GM21381 (cell line): ENCODE data around the gene LRP4.
A peak's percentile ranks its signal among the peaks of the same experiment; 100 is the strongest.
"Not testable (repeated sequence)": the region's sequence is repeated elsewhere in the genome, so short reads cannot be mapped to it uniquely, and the experiment has no call there.

Source experiments
- ATAC-seq: cut with Tn5 transposase; IDR thresholded peaks from one replicate; pipeline ENCODE4 v1.9.1; 2021; ENCODE audit warnings: mild to moderate bottlenecking, moderate library complexity; ENCODE audit not compliant: unreplicated experiment

The LRP4 gene, protein sequence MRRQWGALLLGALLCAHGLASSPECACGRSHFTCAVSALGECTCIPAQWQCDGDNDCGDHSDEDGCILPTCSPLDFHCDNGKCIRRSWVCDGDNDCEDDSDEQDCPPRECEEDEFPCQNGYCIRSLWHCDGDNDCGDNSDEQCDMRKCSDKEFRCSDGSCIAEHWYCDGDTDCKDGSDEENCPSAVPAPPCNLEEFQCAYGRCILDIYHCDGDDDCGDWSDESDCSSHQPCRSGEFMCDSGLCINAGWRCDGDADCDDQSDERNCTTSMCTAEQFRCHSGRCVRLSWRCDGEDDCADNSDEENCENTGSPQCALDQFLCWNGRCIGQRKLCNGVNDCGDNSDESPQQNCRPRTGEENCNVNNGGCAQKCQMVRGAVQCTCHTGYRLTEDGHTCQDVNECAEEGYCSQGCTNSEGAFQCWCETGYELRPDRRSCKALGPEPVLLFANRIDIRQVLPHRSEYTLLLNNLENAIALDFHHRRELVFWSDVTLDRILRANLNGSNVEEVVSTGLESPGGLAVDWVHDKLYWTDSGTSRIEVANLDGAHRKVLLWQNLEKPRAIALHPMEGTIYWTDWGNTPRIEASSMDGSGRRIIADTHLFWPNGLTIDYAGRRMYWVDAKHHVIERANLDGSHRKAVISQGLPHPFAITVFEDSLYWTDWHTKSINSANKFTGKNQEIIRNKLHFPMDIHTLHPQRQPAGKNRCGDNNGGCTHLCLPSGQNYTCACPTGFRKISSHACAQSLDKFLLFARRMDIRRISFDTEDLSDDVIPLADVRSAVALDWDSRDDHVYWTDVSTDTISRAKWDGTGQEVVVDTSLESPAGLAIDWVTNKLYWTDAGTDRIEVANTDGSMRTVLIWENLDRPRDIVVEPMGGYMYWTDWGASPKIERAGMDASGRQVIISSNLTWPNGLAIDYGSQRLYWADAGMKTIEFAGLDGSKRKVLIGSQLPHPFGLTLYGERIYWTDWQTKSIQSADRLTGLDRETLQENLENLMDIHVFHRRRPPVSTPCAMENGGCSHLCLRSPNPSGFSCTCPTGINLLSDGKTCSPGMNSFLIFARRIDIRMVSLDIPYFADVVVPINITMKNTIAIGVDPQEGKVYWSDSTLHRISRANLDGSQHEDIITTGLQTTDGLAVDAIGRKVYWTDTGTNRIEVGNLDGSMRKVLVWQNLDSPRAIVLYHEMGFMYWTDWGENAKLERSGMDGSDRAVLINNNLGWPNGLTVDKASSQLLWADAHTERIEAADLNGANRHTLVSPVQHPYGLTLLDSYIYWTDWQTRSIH (N-terminal part only)

GRCh38 chr11:46918083-46918787 is at the start of gene LRP4:
Gene LRP4, minus strand, starts transcription at chr11:46918550. Its CDS starts 171 bp downstream, at chr11:46918379.
- ATAC-seq: no peak

DNA sequence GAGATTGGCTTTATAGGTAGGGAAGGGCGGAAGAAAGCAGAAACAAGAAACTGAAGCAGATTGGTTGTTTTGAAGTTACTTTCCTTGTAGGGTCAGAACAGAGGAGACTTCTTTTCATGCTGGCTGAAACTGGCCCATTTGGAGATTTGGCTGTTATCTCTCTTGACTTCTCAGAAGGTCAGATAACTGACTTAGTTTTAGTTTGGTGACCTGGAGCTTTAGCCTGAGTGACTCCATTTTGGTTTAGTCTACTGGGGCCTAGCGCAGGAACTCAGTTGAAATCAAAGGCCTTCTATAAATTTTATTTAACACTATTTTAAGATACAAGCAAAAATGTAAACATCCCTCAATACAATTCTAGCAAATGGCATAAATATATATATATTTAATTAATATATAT is 49.6 kb upstream of the LRP4 start:
- no peak for ATAC-seq

- ATAC-seq: no peak
Observed at GRCh38 chr11:46966773-46967172, 48.4 kb upstream of the LRP4 start.

GRCh38 chr11:46963844-46964243 is 45.5 kb upstream of the LRP4 start:
- no peak for ATAC-seq

DNA sequence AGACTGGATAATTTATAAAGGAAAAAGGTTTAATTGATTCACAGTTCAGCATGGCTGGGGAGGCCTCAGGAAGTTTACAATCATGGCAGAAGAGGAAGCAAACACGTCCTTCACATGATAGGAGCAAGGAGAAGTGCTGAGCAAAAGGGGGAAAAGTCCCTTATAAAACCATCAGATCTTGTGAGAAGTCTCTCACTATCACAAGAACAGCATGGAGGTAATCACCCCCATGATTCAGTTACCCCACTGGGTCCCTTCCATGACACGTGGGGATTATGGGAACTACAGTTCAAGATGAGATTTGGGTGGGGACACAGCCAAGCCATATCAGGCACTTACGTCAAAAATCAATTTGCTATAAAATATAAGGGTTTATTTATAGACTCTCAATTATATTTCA is 43.5 kb upstream of the LRP4 start:
- not testable (repeated sequence) for ATAC-seq

- ATAC-seq: no peak
Observed at GRCh38 chr11:46961041-46961440, 42.7 kb upstream of the LRP4 start.

GRCh38 chr11:46958777-46959176 is 40.4 kb upstream of the LRP4 start:
- ATAC-seq: no peak

GRCh38 chr11:46953093-46953492 is 34.7 kb upstream of the LRP4 start:
- no peak for ATAC-seq

GRCh38 chr11:46952553-46952952 is 34.2 kb upstream of the LRP4 start:
- ATAC-seq: no peak

DNA sequence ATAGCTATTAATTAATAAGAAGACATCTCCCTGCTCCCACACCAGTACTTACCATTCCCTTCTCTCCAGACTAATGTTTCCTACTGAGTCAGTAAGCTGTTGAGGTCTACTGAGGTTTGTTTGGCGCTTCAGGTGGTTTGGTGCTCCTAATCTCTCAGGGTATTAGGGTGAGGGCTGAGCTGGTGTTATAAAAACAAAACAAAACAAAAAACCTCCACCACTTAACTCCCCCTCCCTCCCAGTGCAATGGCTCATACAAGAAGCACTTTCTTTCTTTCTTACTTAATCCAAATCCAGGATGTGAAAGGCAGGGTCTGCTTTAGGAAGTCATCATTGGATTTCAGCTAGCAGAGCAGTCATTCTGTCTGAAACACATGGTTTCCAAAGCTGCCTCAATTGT is 33.5 kb upstream of the LRP4 start:
- ATAC-seq: no peak

GRCh38 chr11:46949297-46949696 is 30.9 kb upstream of the LRP4 start:
- no peak for ATAC-seq

- ATAC-seq: no peak
Observed at GRCh38 chr11:46948378-46949131, 30.2 kb upstream of the LRP4 start.

- ATAC-seq: no peak
Observed at GRCh38 chr11:46947399-46948077, 29.2 kb upstream of the LRP4 start.

GRCh38 chr11:46944356-46945075 is 26.2 kb upstream of the LRP4 start:
- ATAC-seq: no peak

- no peak for ATAC-seq
Observed at GRCh38 chr11:46942172-46942571, 23.8 kb upstream of the LRP4 start.

DNA sequence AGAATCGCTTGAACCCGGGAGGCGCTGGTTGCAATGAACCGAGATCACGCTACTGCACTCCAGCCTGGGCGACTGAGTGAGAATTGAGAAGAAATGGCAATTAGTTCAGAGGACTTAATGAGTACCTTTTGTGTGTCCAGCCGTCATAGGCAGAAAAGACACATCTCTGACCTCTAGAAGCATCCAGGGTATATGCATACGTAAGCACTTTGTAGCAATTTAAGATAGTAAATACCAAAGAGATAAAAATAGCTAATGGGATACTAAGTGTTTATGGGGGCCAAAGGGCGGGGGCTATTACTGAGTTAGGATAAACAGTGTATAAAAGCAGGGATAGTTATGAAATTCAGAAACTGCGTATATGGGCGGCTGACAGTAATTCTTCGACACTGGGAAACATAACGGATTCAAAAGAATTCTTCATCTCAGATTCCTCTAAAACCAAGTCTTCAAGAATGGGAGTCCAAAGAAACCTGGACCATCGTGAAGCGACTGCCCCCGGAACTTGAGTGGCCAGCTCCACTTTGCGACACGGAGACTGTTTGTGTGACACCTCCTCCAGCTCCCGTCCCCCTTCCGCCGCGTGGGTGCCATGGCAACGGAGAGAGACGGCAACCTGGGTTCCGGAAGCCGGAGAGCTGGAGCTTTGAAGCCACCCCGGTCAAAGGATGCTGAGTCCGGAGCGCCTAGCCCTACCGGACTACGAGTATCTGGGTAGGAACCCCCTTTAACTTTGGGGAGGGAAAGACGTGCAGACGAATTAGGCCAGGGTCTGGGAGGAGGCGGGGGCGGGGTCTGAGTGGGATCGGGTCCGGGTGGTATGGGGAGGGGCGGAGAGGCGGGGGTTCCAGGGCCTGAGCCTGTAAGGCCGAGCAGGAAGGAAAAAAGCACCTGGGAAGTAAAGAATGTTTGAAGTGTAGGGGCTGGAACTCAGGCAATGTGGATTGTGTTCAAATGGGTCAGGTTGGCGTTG is 18.1 kb upstream of the LRP4 start, which contains the start of gene CSTPP1:
CSTPP1 (plus strand) TSS at position 624 of the 973 bp plus-strand sequence; CDS start at position 669, 45 bp downstream.
- peak; percentile 94 for ATAC-seq

- ATAC-seq: no peak
Observed at GRCh38 chr11:46930089-46930488, 11.7 kb upstream of the LRP4 start.
